Neural cell (in vitro differentiated cells): ENCODE results near the gene PTPRR. TPM values are rescaled to one million over a fixed set of nuclear protein-coding genes. Genes with fewer than 3 reads are reported as not detected.

Experiments used
- H2AFZ ChIP-seq: fragments of 200-600, 300-800 bp; sonication (generic), shearing (Covaris generic); 2 replicates; pipeline ENCODE4 v1.6.0; 2014; ENCODE audit warnings: low read depth, mild to moderate bottlenecking, antibody characterized with exemption, low read length, moderate library complexity
- H3F3A ChIP-seq: fragments of 200-600 bp; shearing (Covaris generic); 2 replicates; pipeline ENCODE4 v1.6.1; 2016; ENCODE audit warnings: mild to moderate bottlenecking, moderate library complexity, mixed read lengths, antibody characterized with exemption, low read length; ENCODE audit not compliant: insufficient read depth, poor library complexity, severe bottlenecking
- H3K27ac ChIP-seq: fragments of 200-600, 300-800 bp; sonication (generic), shearing (Covaris generic); 2 replicates; pipeline ENCODE4 v1.5.1; 2014; ENCODE audit warnings: mild to moderate bottlenecking, low read length, moderate library complexity
- H3K27me3 ChIP-seq: fragments of 300-800, 200-600 bp; sonication (generic), shearing (Covaris generic); 2 replicates; pipeline ENCODE4 v1.6.0; 2014; ENCODE audit warnings: mild to moderate bottlenecking, low read depth, low read length, moderate library complexity; ENCODE audit not compliant: insufficient read depth
- H3K36me3 ChIP-seq: fragments of 300-800, 200-600 bp; sonication (generic), shearing (Covaris generic); 2 replicates; pipeline ENCODE4 v1.5.1; 2014; ENCODE audit warnings: mild to moderate bottlenecking, antibody characterized with exemption, low read length, moderate library complexity; ENCODE audit not compliant: insufficient read depth
- H3K4me2 ChIP-seq: fragments of 300-800, 200-600 bp; sonication (generic), shearing (Covaris generic); 2 replicates; pipeline ENCODE4 v1.6.0; 2014; ENCODE audit warnings: mild to moderate bottlenecking, low read length
- H3K4me3 ChIP-seq: fragments of 300-800, 200-600 bp; sonication (generic), shearing (Covaris generic); 2 replicates; pipeline ENCODE4 v1.5.1; 2014; ENCODE audit warnings: mild to moderate bottlenecking, low read length, moderate library complexity
- H3K79me2 ChIP-seq: fragments of 200-600 bp; shearing (Covaris generic); replicated peaks from 2 replicates; pipeline ENCODE4 v1.6.0; 2014; ENCODE audit warnings: mild to moderate bottlenecking, low read length, moderate library complexity; ENCODE audit not compliant: insufficient read depth
- H3K9ac ChIP-seq: fragments of 300-800, 200-600 bp; sonication (generic), shearing (Covaris generic); 2 replicates; pipeline ENCODE4 v1.6.1; 2016; ENCODE audit warnings: mild to moderate bottlenecking, low read length, mixed read lengths
- H3K9me2 ChIP-seq: fragments of 200-600 bp; shearing (Covaris generic); 2 replicates; pipeline ENCODE4 v1.6.1; 2016; ENCODE audit warnings: mild to moderate bottlenecking, low read length, mixed read lengths; ENCODE audit not compliant: insufficient read depth
- H3K9me3 ChIP-seq: fragments of 200-600, 300-800 bp; sonication (generic), shearing (Covaris generic); 2 replicates; pipeline ENCODE4 v1.6.1; 2016; ENCODE audit warnings: mild to moderate bottlenecking, mixed run types, low read length, moderate library complexity, mixed read lengths
- H4K20me1 ChIP-seq: fragments of 200-600 bp; shearing (Covaris generic); 2 replicates; pipeline ENCODE4 v1.6.1; 2016; ENCODE audit warnings: mild to moderate bottlenecking, mixed run types; ENCODE audit not compliant: insufficient read depth
- EP300 ChIP-seq: fragments of 450-650 bp; conservative IDR thresholded peaks from 2 replicates; pipeline ENCODE4 v1.6.1; 2014; ENCODE audit warnings: antibody characterized with exemption, mild to moderate bottlenecking, moderate library complexity; ENCODE audit not compliant: poor library complexity, severe bottlenecking
- EZH2 ChIP-seq: fragments of 200-600, 300-800 bp; shearing (Covaris generic), sonication (generic); IDR thresholded peaks from 2 replicates; pipeline ENCODE4 v1.6.1; 2014; ENCODE audit warnings: antibody characterized with exemption, low read length, borderline replicate concordance, mild to moderate bottlenecking; ENCODE audit not compliant: insufficient read depth, poor library complexity, severe bottlenecking
- MXI1 ChIP-seq: fragments of 450-650 bp; conservative IDR thresholded peaks from 2 replicates; pipeline ENCODE4 v1.6.1; 2014; ENCODE audit warnings: antibody characterized with exemption, mild to moderate bottlenecking; ENCODE audit not compliant: poor library complexity, severe bottlenecking
- POLR2AphosphoS5 ChIP-seq: IDR thresholded peaks from 2 replicates; pipeline ENCODE4 v1.6.1; 2012
- RAD21 ChIP-seq: fragments of 450-650 bp; conservative IDR thresholded peaks from 2 replicates; pipeline ENCODE4 v1.6.1; 2014; ENCODE audit warnings: antibody characterized with exemption, mild to moderate bottlenecking, moderate library complexity
- SMC3 ChIP-seq: fragments of 450-650 bp; conservative IDR thresholded peaks from 2 replicates; pipeline ENCODE4 v1.6.1; 2014; ENCODE audit warnings: antibody characterized with exemption, mild to moderate bottlenecking, moderate library complexity; ENCODE audit not compliant: poor library complexity
- TAF1 ChIP-seq: IDR thresholded peaks from 2 replicates; pipeline ENCODE4 v1.6.1; 2012; ENCODE audit warnings: low read depth
- polyA plus RNA-seq: library from polyadenylated mRNA; depleted of rRNA; stranded (reverse); fragments of >200 nt; gene quantifications from 2 replicates; pipeline ENCODE4 v1.2.3, GENCODE V29; 2014
- TF ChIP-seq, protein P1 (sequence below): IDR thresholded peaks from 2 replicates; pipeline ENCODE4 v1.6.1; 2012; ENCODE audit warnings: borderline replicate concordance
- TF ChIP-seq, protein P2 (sequence below): fragments of 450-650 bp; IDR thresholded peaks from 2 replicates; pipeline ENCODE4 v1.5.1; 2014; ENCODE audit warnings: antibody characterized with exemption, mild to moderate bottlenecking, moderate library complexity; ENCODE audit not compliant: poor library complexity, severe bottlenecking

PTPRR gene
- polyA plus RNA-seq, 1 donor from 2014 or later = 2.2 TPM

DNA sequence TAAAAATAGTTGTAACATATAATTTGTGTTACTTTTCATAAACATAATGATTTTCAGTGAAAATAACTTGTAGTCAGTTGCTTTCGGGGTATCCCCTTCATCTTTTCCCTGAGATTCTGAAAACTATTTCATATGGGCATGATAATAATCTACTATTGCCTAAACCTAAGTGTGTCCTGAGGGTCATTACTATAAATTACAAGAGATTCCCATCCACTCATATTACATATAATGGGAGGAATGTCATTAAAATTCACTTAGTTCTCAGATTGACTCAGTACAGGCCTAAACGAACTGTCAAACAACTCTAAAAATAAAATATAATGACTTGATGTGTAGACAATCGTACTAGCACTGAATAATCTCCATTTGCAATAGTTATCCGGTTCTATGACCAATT, 72.7 kb downstream of the PTPRR start:
- H3K4me2 ChIP-seq = no peak overlapping the region
- no peaks in the 10 kb centered on the region for H3K9me3 ChIP-seq
- H3K27ac ChIP-seq = no peak overlapping the region
- no peaks in the 10 kb centered on the region for H3K27me3 ChIP-seq
- H3F3A ChIP-seq = no peaks in the 10 kb centered on the region
- no peaks in the 10 kb centered on the region for H3K9me2 ChIP-seq
- H3K9ac ChIP-seq = no peak overlapping the region
- no peaks in the 10 kb centered on the region for H3K79me2 ChIP-seq
- no peaks in the 10 kb centered on the region for H3K36me3 ChIP-seq
- no peak overlapping the region for H3K4me3 ChIP-seq
- TF ChIP-seq EZH2 = no peak
- TF ChIP-seq, protein P1, sequence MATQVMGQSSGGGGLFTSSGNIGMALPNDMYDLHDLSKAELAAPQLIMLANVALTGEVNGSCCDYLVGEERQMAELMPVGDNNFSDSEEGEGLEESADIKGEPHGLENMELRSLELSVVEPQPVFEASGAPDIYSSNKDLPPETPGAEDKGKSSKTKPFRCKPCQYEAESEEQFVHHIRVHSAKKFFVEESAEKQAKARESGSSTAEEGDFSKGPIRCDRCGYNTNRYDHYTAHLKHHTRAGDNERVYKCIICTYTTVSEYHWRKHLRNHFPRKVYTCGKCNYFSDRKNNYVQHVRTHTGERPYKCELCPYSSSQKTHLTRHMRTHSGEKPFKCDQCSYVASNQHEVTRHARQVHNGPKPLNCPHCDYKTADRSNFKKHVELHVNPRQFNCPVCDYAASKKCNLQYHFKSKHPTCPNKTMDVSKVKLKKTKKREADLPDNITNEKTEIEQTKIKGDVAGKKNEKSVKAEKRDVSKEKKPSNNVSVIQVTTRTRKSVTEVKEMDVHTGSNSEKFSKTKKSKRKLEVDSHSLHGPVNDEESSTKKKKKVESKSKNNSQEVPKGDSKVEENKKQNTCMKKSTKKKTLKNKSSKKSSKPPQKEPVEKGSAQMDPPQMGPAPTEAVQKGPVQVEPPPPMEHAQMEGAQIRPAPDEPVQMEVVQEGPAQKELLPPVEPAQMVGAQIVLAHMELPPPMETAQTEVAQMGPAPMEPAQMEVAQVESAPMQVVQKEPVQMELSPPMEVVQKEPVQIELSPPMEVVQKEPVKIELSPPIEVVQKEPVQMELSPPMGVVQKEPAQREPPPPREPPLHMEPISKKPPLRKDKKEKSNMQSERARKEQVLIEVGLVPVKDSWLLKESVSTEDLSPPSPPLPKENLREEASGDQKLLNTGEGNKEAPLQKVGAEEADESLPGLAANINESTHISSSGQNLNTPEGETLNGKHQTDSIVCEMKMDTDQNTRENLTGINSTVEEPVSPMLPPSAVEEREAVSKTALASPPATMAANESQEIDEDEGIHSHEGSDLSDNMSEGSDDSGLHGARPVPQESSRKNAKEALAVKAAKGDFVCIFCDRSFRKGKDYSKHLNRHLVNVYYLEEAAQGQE = no peak
- TF ChIP-seq POLR2AphosphoS5 = no peak
- no peak for TF ChIP-seq EP300
- TF ChIP-seq SMC3 = no peak
- no peak for TF ChIP-seq RAD21
- TF ChIP-seq, protein P2, sequence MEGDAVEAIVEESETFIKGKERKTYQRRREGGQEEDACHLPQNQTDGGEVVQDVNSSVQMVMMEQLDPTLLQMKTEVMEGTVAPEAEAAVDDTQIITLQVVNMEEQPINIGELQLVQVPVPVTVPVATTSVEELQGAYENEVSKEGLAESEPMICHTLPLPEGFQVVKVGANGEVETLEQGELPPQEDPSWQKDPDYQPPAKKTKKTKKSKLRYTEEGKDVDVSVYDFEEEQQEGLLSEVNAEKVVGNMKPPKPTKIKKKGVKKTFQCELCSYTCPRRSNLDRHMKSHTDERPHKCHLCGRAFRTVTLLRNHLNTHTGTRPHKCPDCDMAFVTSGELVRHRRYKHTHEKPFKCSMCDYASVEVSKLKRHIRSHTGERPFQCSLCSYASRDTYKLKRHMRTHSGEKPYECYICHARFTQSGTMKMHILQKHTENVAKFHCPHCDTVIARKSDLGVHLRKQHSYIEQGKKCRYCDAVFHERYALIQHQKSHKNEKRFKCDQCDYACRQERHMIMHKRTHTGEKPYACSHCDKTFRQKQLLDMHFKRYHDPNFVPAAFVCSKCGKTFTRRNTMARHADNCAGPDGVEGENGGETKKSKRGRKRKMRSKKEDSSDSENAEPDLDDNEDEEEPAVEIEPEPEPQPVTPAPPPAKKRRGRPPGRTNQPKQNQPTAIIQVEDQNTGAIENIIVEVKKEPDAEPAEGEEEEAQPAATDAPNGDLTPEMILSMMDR = no peak
- no peak for TF ChIP-seq TAF1
- no peak for TF ChIP-seq MXI1
- H4K20me1 ChIP-seq = no peaks in the 10 kb centered on the region
- no peak overlapping the region for H2AFZ ChIP-seq

DNA sequence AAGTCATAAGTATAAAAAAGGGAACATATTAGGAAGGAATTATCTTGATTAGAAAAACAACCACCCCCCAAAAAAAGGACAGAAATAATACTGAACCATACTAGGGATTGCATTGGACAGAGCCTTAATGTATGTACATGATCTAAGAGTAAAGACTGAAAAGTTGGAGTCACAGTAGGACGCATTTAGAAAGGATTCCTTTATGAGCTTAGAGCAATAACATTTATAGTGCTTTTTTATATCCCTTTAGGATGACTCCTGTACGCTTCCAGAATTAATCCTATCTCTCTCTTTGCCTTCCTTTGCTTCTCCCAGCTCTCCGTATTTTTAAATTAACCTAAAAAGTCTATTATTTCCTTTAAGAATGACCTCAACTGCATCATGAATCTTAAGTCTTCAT, 75.3 kb downstream of the PTPRR start:
- H4K20me1 ChIP-seq = no peaks in the 10 kb centered on the region

DNA sequence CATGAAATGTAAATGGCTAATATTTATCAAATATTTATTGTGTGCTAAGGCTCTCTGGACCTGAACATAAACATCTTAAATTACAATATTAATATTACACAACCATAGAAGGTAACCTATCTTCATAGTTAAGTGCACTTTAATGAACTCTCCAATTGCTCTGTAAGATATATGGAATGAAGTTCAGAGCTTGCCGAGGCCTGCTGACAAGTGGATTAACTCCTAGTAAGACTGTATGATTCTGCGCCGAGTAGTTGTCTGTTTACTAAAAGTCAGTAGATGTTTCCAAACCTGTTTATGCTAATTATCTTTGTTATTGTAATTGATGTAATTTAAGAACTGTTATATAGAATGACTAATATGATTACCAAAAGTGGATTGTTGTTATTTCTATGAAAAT, 77.2 kb downstream of the PTPRR start:
- Histone ChIP-seq H3F3A (no peaks in the 10 kb centered on the region), H3K4me3 (no peak overlapping the region), H3K4me2 (no peak overlapping the region), H2AFZ (no peak overlapping the region), H4K20me1 (no peaks in the 10 kb centered on the region), H3K36me3 (no peaks in the 10 kb centered on the region), H3K27ac (no peak overlapping the region), H3K79me2 (no peaks in the 10 kb centered on the region), H3K9me3 (no peaks in the 10 kb centered on the region), H3K9ac (no peak overlapping the region), H3K27me3 (no peaks in the 10 kb centered on the region), H3K9me2 (no peaks in the 10 kb centered on the region)
- TF ChIP-seq RAD21 (no peak), EP300 (no peak), SMC3 (no peak), MXI1 (no peak), EZH2 (no peak), POLR2AphosphoS5 (no peak), TAF1 (no peak)
- TF ChIP-seq, protein P2 = no peak
- TF ChIP-seq, protein P1 = no peak

More for the DNA sequence above, 75.3 kb downstream of the PTPRR start:
- H3K9me2 ChIP-seq = no peaks in the 10 kb centered on the region
- no peaks in the 10 kb centered on the region for H3K79me2 ChIP-seq
- no peak overlapping the region for H3K4me2 ChIP-seq
- TF ChIP-seq POLR2AphosphoS5 = no peak
- TF ChIP-seq SMC3 = no peak
- no peaks in the 10 kb centered on the region for H3K9me3 ChIP-seq
- no peak overlapping the region for H3K4me3 ChIP-seq
- H3K9ac ChIP-seq = no peak overlapping the region
- no peaks in the 10 kb centered on the region for H3K27me3 ChIP-seq
- no peak overlapping the region for H3K27ac ChIP-seq
- no peaks in the 10 kb centered on the region for H3K36me3 ChIP-seq
- H3F3A ChIP-seq = no peaks in the 10 kb centered on the region
- H2AFZ ChIP-seq = no peak overlapping the region
